Fibroblast of upper back skin (primary cell): ENCODE measurements around the gene RPP40.

Source experiments
- DNase-seq: peaks from one replicate; pipeline ENCODE4 v3.0.0-alpha.2; 2013

RPP40 gene

DNA sequence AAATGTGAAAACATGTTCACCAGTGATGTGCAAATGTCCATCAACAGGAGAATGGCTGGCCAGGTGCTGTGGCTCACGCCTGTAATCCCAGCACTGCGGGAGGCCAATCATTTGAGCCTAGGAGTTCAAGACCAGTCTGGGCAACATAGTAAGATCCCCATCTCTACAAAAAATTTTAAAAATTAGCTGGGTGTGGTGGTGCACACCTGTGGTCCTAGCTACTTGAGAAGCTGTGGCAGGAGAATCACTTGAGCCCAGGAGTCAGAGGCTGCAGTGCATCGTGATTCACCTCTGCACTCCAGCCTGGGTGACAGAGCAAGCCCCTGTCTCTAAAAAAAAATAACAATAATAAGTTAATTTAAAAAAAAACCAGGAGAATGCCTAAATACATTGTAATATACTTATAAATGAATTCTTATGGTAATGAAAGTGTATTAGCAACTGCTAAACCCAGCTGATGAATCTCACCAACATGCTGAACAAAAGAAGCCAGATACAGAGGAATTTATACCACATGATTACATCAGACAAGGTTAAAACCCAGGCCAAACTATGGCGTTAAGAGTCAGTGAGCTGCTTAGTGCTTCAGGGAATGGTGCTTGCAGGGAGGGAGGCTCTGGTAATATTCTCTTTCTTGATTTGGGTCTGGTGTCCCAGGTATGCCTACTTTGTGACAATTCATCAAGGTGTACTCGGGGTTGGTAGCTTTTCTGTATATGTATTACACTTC lies 36.4 kb downstream of the RPP40 start:
- peak; percentile 27 for DNase-seq

GRCh38 chr6:4965562-4966389 lies 38.1 kb downstream of the RPP40 start:
- no peak for DNase-seq

- DNase-seq: no peak
Measured at GRCh38 chr6:4964675-4965561, 38.9 kb downstream of the RPP40 start.

GRCh38 chr6:4962905-4963304 lies 40.9 kb downstream of the RPP40 start:
- DNase-seq: no peak

- DNase-seq: no peak
Measured at GRCh38 chr6:4961322-4962168, 42.3 kb downstream of the RPP40 start.

GRCh38 chr6:4958624-4959023 lies 45.2 kb downstream of the RPP40 start:
- peak; percentile 24 for DNase-seq

DNA sequence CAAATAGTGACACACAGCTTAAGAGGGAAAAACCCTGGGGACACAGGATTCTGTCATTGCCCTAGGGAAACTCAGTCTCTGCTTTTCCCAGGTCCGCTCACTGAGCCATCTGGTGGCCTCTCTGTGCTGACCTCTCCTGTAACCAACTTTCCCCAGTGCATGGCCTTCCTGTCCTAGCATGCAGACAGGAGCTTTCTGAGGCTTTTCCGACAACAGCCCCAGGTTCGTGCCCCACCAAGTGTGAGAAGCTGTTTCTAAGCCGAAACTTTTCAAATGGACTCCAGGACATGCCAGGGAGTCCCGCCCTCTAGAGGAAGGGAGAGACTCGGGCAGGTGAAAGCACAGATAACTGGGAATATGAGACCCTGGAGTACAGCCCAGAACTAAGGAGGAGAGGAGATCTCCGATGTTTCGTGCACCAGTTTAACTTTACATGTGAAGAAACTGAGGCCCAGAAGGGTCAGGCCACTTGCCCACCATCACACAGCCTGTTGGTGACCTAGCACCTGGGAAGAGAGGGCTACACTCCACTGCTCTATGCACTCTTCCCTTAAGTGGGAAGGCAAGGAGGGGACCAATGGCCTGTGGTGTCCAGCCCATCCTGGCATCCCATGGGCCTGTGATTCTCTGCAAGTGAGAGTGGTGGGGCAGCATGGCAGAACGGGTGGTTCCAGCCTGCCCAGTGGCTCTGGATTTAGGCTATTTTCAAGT lies 46.2 kb downstream of the RPP40 start:
- no peak for DNase-seq

DNA sequence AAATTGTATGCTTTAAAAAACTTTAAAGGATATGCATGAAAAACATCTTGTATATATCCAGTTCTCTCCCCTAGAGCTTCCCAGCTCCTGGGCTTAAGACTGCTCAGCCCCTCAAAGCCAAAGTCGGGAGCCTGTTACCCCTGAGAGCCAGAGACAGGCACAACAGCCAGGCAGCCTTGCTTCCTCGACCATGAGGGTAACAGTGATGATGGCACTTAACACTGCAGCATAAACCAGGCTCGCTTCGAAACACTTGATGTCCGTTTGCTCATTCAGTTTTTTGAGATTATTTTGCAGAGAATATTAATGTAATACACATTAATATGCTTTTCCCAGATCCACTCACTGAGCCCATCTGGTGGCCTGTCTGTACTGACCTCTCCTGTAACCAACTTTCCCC lies 47.2 kb downstream of the RPP40 start:
- no peak for DNase-seq

GRCh38 chr6:4953440-4953839 lies 50.4 kb downstream of the RPP40 start:
- DNase-seq: no peak

- no peak for DNase-seq
Measured at GRCh38 chr6:4950836-4951533, 52.9 kb downstream of the RPP40 start.

- no peak for DNase-seq
Measured at GRCh38 chr6:4950076-4950475, 53.8 kb downstream of the RPP40 start.

GRCh38 chr6:4948781-4949450 lies 54.9 kb downstream of the RPP40 start:
- no peak for DNase-seq

- no peak for DNase-seq
Measured at GRCh38 chr6:4947716-4948115, 56.1 kb downstream of the RPP40 start.

- no peak for DNase-seq
Measured at GRCh38 chr6:4946521-4946920, 57.3 kb downstream of the RPP40 start.
